RWPE2 (cell line): Measurements from ENCODE around the gene GLB1L3.
"Not testable (repeated sequence)": the region's sequence is repeated elsewhere in the genome, so short reads cannot be mapped to it uniquely, and the experiment has no call there.

Experiments used
- ATAC-seq: fragments of 200-7000 bp; cut with Tn5 transposase; 3 replicates; pipeline ENCODE4 v1.9.1; 2021; ENCODE audit warnings: low read depth
- DNase-seq: peaks from one replicate; pipeline ENCODE4 v3.0.0-alpha.2; 2020; ENCODE audit warnings: low spot score
- H3K27ac ChIP-seq: fragments of 450-650 bp; 2 replicates; pipeline ENCODE4 v1.5.1; 2017; ENCODE audit warnings: mild to moderate bottlenecking; ENCODE audit not compliant: poor library complexity, severe bottlenecking
- H3K27me3 ChIP-seq: fragments of 250-450 bp; sonication (Bioruptor Pico); 2 replicates; pipeline ENCODE4 v1.5.1; 2021; ENCODE audit warnings: mild to moderate bottlenecking, moderate library complexity; ENCODE audit not compliant: insufficient read depth, poor library complexity, severe bottlenecking
- H3K36me3 ChIP-seq: fragments of 250-450 bp; sonication (Bioruptor Pico); 2 replicates; pipeline ENCODE4 v1.5.1; 2020; ENCODE audit warnings: low read depth, mild to moderate bottlenecking, moderate library complexity
- H3K4me1 ChIP-seq: fragments of 250-450 bp; sonication (Bioruptor Pico); 2 replicates; pipeline ENCODE4 v1.5.1; 2021; ENCODE audit warnings: mild to moderate bottlenecking, moderate library complexity; ENCODE audit not compliant: insufficient read depth, poor library complexity, severe bottlenecking
- H3K4me3 ChIP-seq: fragments of 250-450 bp; sonication (Bioruptor Pico); 2 replicates; pipeline ENCODE4 v1.5.1; 2021; ENCODE audit warnings: mild to moderate bottlenecking, moderate library complexity; ENCODE audit not compliant: severe bottlenecking
- H3K9me3 ChIP-seq: fragments of 250-450 bp; sonication (Bioruptor Pico); 2 replicates; pipeline ENCODE4 v1.5.1; 2021; ENCODE audit warnings: mild to moderate bottlenecking, moderate library complexity; ENCODE audit not compliant: severe bottlenecking
- TF ChIP-seq, protein P1 (sequence below): fragments of 450-650 bp; IDR thresholded peaks from one replicate; pipeline ENCODE4 v1.5.1; 2017; ENCODE audit warnings: mild to moderate bottlenecking, moderate library complexity; ENCODE audit not compliant: poor library complexity, severe bottlenecking

The GLB1L3 gene

DNA sequence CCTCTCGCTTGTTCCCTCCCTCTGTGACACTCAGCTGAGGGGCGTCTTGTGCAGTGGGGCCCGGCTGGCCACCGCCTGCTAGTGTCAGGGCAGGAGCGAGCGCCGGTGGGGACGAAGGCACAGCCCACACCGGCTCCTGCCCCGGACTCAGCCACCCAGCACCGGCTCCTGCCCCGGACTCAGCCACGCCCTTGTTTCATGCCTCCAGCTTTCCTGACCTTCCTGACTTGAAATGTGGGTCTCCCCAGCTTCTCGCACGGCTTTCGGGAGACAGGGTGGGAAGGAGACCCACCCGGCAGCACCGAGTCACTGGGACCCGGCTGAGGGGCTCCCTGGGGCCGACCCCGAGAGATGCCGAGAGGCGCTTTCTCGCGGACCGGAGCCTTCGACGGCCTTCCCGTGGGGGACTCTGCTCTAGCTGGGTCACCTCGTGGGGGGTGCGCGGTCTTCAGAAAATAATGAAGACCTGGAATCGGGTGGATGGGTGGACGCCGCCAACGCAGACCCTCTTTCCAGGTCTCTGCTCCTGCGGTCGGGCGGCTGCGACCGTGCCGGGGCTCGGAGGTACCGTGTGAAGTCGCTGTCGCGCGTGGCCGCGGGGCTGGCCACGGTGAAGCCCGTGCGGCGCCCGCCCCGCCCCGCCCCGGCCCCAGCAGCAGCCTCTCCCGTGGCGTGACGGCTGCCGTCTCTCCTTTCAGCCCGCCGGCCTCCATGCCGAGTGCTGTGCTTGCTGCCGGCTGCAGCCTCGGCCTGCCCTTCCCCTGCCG is 65.8 kb downstream of the GLB1L3 start:
- no peaks in the 10 kb centered on the region for H3K4me1 ChIP-seq
- H3K27me3 ChIP-seq, result no peaks in the 10 kb centered on the region
- H3K36me3 ChIP-seq, result no peaks in the 10 kb centered on the region
- no peak overlapping the region for H3K27ac ChIP-seq
- H3K9me3 ChIP-seq, result no peaks in the 10 kb centered on the region
- H3K4me3 ChIP-seq, result no peak overlapping the region
- no peak for ATAC-seq
- DNase-seq, result no peak
- TF ChIP-seq, protein P1, sequence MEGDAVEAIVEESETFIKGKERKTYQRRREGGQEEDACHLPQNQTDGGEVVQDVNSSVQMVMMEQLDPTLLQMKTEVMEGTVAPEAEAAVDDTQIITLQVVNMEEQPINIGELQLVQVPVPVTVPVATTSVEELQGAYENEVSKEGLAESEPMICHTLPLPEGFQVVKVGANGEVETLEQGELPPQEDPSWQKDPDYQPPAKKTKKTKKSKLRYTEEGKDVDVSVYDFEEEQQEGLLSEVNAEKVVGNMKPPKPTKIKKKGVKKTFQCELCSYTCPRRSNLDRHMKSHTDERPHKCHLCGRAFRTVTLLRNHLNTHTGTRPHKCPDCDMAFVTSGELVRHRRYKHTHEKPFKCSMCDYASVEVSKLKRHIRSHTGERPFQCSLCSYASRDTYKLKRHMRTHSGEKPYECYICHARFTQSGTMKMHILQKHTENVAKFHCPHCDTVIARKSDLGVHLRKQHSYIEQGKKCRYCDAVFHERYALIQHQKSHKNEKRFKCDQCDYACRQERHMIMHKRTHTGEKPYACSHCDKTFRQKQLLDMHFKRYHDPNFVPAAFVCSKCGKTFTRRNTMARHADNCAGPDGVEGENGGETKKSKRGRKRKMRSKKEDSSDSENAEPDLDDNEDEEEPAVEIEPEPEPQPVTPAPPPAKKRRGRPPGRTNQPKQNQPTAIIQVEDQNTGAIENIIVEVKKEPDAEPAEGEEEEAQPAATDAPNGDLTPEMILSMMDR, result no peak

DNA sequence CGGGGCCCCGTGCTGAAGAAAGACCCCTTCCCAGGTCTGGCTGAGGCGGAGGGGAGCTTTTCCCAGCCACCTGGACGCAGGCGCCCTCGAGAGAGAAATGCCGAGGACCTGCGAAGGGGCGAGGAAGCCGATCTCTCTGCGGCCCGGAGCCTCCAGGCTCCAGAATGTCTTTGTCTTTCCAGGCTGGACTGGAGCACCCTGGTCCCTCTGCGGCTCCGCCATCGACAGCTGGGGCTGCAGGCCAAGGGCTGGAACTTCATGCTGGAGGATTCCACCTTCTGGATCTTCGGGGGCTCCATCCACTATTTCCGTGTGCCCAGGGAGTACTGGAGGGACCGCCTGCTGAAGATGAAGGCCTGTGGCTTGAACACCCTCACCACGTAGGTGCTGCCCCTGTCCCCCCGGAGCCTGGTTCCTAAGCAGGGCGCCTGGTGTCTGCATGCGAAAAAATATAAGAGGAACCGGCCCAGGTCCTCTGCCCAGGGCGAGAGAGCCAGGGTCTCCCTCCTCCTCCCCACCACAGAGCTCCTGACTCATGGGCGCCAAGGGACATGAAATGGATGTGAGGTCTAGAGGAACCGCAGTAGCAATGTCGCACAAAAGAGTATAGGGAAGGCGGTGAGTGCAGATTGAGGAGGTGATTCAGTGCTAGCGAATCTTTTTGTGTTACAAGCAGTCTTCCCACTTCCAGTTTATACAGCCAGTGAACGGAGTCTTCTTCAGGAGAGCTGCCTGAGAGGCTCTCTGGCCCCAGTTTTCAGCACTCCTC is 66.6 kb downstream of the GLB1L3 start:
- H3K27ac ChIP-seq, result no peak overlapping the region
- no peak for DNase-seq
- TF ChIP-seq, protein P1, result no peak
- no peaks in the 10 kb centered on the region for H3K36me3 ChIP-seq
- no peak for ATAC-seq
- no peaks in the 10 kb centered on the region for H3K9me3 ChIP-seq
- no peaks in the 10 kb centered on the region for H3K27me3 ChIP-seq
- H3K4me3 ChIP-seq, result no peak overlapping the region
- H3K4me1 ChIP-seq, result no peaks in the 10 kb centered on the region

GRCh38 chr11:134343646-134344045 is 67.5 kb downstream of the GLB1L3 start:
- H3K27me3 ChIP-seq, result no peaks in the 10 kb centered on the region
- H3K36me3 ChIP-seq, result no peaks in the 10 kb centered on the region
- DNase-seq (no peak), ATAC-seq (no peak)
- no peak overlapping the region for H3K27ac ChIP-seq
- H3K4me1 ChIP-seq, result no peaks in the 10 kb centered on the region
- H3K9me3 ChIP-seq, result no peaks in the 10 kb centered on the region
- TF ChIP-seq, protein P1, result no peak
- H3K4me3 ChIP-seq, result no peak overlapping the region

DNA sequence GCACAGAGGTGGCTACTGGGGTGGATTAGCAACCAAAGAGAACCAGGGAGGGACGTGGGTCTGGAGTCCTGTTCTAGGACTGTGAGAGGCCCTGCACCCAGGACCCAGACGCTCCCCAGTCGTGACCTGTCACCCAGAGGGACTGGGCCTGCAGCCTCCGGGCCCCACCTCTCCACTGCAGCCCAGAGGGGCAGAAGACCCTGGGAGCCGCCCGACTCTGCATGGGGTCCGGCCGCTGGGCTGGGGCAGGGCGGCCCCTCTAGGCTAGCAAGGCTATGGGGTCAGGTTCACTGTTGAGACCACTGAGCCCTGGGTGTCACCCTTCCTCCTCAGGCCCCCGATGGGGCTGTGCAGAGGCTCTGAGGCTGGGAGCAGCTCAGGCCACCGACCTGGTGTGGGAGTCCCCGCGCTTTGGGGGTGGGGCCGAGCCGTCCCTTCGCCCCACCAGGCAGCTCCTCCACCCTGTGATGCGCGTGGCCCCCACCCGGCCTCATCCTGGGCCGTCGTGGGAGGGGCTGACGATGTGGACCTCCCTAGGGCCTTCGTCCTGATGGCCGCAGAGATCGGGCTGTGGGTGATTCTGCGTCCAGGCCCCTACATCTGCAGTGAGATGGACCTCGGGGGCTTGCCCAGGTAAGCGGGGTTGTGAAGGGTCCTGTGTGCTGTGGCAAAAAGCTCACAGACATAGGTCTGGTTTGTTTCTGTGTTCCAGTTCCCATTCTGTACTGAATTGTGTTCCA is 68.5 kb downstream of the GLB1L3 start:
- not testable (repeated sequence) for ATAC-seq, H3K36me3 ChIP-seq, H3K9me3 ChIP-seq, H3K4me1 ChIP-seq, H3K27me3 ChIP-seq, DNase-seq, H3K27ac ChIP-seq, H3K4me3 ChIP-seq

DNA sequence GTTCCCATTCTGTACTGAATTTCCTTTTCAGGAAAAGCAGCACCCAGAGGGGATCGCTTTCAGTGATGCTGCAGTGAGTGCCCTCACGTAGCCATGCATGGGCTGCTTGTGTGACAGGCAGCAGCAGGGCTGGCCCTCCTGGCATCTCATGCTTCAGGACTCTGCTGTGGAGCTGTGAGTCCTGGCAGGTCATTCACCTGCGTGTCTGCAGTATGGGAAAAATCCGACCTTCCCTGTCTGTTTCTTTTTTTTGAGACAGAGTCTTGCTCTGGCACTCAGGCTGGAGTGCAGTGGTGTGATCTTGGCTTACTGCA is 69.0 kb downstream of the GLB1L3 start:
- TF ChIP-seq, protein P1, result no peak
- no peak overlapping the region for H3K27ac ChIP-seq
- H3K36me3 ChIP-seq, result no peaks in the 10 kb centered on the region
- no peaks in the 10 kb centered on the region for H3K9me3 ChIP-seq
- H3K4me1 ChIP-seq, result no peaks in the 10 kb centered on the region
- ATAC-seq (no peak), DNase-seq (no peak)
- no peaks in the 10 kb centered on the region for H3K27me3 ChIP-seq
- H3K4me3 ChIP-seq, result no peak overlapping the region
